ENCODE results near the gene FAM20C.

The FAM20C gene

GRCh38 chr7:148932-149790 lies 43.2 kb upstream of the FAM20C start:
- TF ChIP-seq ZFX (IDR thresholded peaks at IDR 0.05; ENCODE audit: borderline replicate concordance): no peak
- no peak for TF ChIP-seq CTCF (IDR thresholded peaks at IDR 0.05)
- H3K27ac ChIP-seq: peak overlapping the region; percentile 89

GRCh38 chr7:149791-150636 lies 42.4 kb upstream of the FAM20C start:
- peak overlapping the region; percentile 89 for H3K27ac ChIP-seq

GRCh38 chr7:150811-151221 lies 41.6 kb upstream of the FAM20C start:
- H3K27ac ChIP-seq: no peak overlapping the region
- TF ChIP-seq ZFX (IDR thresholded peaks at IDR 0.05; ENCODE audit: borderline replicate concordance) (no peak), CTCF (IDR thresholded peaks at IDR 0.05) (no peak)

More at GRCh38 chr7:149791-150636, 42.4 kb upstream of the FAM20C start:
- TF ChIP-seq ZFX (IDR thresholded peaks at IDR 0.05; ENCODE audit: borderline replicate concordance): no peak
- no peak for TF ChIP-seq CTCF (IDR thresholded peaks at IDR 0.05)

- H3K27ac ChIP-seq: no peak overlapping the region
- TF ChIP-seq ZFX (IDR thresholded peaks at IDR 0.05; ENCODE audit: borderline replicate concordance) (no peak), CTCF (IDR thresholded peaks at IDR 0.05) (no peak)
These were observed 40.9 kb upstream of the FAM20C start for GRCh38 chr7:151346-152050.

GRCh38 chr7:152702-153391 lies 39.5 kb upstream of the FAM20C start:
- no peak for TF ChIP-seq ZFX (IDR thresholded peaks at IDR 0.05; ENCODE audit: borderline replicate concordance)
- TF ChIP-seq CTCF (IDR thresholded peaks at IDR 0.05): no peak
- H3K27ac ChIP-seq: no peak overlapping the region

GRCh38 chr7:153604-154003 lies 38.8 kb upstream of the FAM20C start:
- TF ChIP-seq ZFX (IDR thresholded peaks at IDR 0.05; ENCODE audit: borderline replicate concordance): no peak
- no peak for TF ChIP-seq CTCF (IDR thresholded peaks at IDR 0.05)
- no peak overlapping the region for H3K27ac ChIP-seq

Measured in 22Rv1 (cell line).